ENCODE results near the gene LMAN1. TPM values are rescaled to one million over a fixed set of nuclear protein-coding genes. Genes with fewer than 3 reads are reported as not detected.
A peak's percentile ranks its signal among the peaks of the same experiment; 100 is the strongest.

LMAN1 gene
- total and polyA plus RNA-seq, 2 donors (not counting 3 experiments of a cell fraction or from before 2014, with no cell fraction given): 43.8 to 92.5 TPM

- FAIRE-seq: peak; percentile 87
- Histone ChIP-seq H3K27ac (ENCODE audit: insufficient read depth, low read depth, low read length) (no peak overlapping the region), H3K9me1 (replicated peaks; ENCODE audit: control insufficient read depth, extremely low read depth, insufficient read depth, low read length) (no peaks in the 10 kb centered on the region), H3K36me3 (ENCODE audit: control insufficient read depth in 2 of 2, extremely low read depth in 1 of 2, insufficient read depth in 2 of 2, low read length in 2 of 2) (no peaks in the 10 kb centered on the region), H4K20me1 (replicated peaks; ENCODE audit: control insufficient read depth, extremely low read depth, insufficient read depth, low read length) (no peaks in the 10 kb centered on the region), H3K9ac (replicated peaks; ENCODE audit: extremely low read depth, insufficient read depth, low read length) (no peak overlapping the region), H3K4me2 (ENCODE audit: insufficient read depth, low read length) (no peak overlapping the region), H3K79me2 (ENCODE audit: control insufficient read depth, insufficient read depth, low read length) (no peaks in the 10 kb centered on the region), H3K4me1 (ENCODE audit: control insufficient read depth, extremely low read depth, insufficient read depth, low read length) (no peaks in the 10 kb centered on the region), H3K4me3 (replicated peaks in 1 of 3; ENCODE audit: insufficient read depth in 1 of 3, low read depth in 1 of 3, low read length in 3 of 3) (no peak overlapping the region), H3K27me3 (ENCODE audit: control insufficient read depth in 2 of 2, insufficient read depth in 2 of 2, low read length in 2 of 2) (peaks cover 0 to 1% of the 10 kb centered on the region in 2 experiments), H3K9me3 (replicated peaks; ENCODE audit: control insufficient read depth, insufficient read depth, low read length) (no peaks in the 10 kb centered on the region), H2AFZ (ENCODE audit: low read depth, low read length) (no peak overlapping the region)
- TF ChIP-seq, protein P1, sequence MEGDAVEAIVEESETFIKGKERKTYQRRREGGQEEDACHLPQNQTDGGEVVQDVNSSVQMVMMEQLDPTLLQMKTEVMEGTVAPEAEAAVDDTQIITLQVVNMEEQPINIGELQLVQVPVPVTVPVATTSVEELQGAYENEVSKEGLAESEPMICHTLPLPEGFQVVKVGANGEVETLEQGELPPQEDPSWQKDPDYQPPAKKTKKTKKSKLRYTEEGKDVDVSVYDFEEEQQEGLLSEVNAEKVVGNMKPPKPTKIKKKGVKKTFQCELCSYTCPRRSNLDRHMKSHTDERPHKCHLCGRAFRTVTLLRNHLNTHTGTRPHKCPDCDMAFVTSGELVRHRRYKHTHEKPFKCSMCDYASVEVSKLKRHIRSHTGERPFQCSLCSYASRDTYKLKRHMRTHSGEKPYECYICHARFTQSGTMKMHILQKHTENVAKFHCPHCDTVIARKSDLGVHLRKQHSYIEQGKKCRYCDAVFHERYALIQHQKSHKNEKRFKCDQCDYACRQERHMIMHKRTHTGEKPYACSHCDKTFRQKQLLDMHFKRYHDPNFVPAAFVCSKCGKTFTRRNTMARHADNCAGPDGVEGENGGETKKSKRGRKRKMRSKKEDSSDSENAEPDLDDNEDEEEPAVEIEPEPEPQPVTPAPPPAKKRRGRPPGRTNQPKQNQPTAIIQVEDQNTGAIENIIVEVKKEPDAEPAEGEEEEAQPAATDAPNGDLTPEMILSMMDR (IDR thresholded peaks at IDR 0.05; ENCODE audit: extremely low read depth in 1 of 2, insufficient read depth in 1 of 2, low read depth in 1 of 2, low read length in 2 of 2): peak; percentile 84 to 92
- no peak for TF ChIP-seq MYC (IDR thresholded peaks at IDR 0.05; ENCODE audit: low read depth, low read length)
- POLR2A ChIA-PET: no interaction called here
- dilution Hi-C loops (cut with MboI; ENCODE audit: extremely low pct_ligation_motif_present, low sequenced_read_pairs) (no loop called here), intact Hi-C loops (cut with micrococcal nuclease) (loop anchor here (2.0 kb wide), 4 partner anchors 94 to 634 kb away; no protein-coding TSS in a partner anchor)
- peak; percentile 73 for DNase-seq (ENCODE audit: low read depth, low spot score)
- CTCF ChIA-PET: interaction anchor here (0.6 to 7.4 kb wide), 47 partner anchors 8 to 639 kb away, joined by 3 to 304 read pairs (median 5); partner anchors contain the start of genes CPLX4, LMAN1, RAX and SEC11C
- BruUV-seq (replicated peaks): no TSS peak
Measured at GRCh38 chr18:59402432-59403090, 43.5 kb upstream of the LMAN1 start.

DNA sequence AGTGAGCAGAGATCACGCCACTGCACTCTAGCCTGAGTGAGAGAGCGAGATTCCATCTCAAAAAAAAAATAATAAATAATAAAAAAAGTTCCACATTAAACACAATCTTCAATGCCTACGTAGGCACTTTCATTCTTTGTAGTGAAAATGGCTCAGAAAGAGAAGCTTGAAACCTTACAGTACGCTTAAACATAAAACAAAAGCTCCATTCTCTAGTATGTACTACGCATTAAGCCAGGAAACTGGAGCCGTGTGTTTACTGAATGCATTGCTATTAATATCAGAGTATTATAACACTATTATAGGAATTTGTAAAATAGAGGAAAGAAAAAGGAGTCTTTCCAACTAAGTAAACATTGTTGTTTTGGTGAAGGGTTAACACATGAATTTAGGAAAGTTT, 41.3 kb upstream of the LMAN1 start:
- H4K20me1 ChIP-seq (replicated peaks; ENCODE audit: control insufficient read depth, extremely low read depth, insufficient read depth, low read length): no peaks in the 10 kb centered on the region
- no peak for DNase-seq (ENCODE audit: low read depth, low spot score)
- intact Hi-C loops (cut with micrococcal nuclease): no loop called here
- POLR2A ChIA-PET: no interaction called here
- H2AFZ ChIP-seq (ENCODE audit: low read depth, low read length): no peak overlapping the region
- no peak for TF ChIP-seq FOS (IDR thresholded peaks at IDR 0.05; ENCODE audit: borderline replicate concordance, insufficient read depth, low read length)
- TF ChIP-seq EZH2 (IDR thresholded peaks at IDR 0.05; ENCODE audit: borderline replicate concordance, low read depth, low read length, severe bottlenecking): no peak
- TF ChIP-seq, protein P1 (IDR thresholded peaks at IDR 0.05; ENCODE audit: extremely low read depth in 1 of 2, insufficient read depth in 1 of 2, low read depth in 1 of 2, low read length in 2 of 2): no peak
- TF ChIP-seq POLR2A (IDR thresholded peaks at IDR 0.05; ENCODE audit: low read depth, low read length): no peak
- no peak for TF ChIP-seq GATA2 (IDR thresholded peaks at IDR 0.05; ENCODE audit: insufficient read depth, insufficient read length, low read depth, low read length)
- no peak for TF ChIP-seq MAX (IDR thresholded peaks at IDR 0.05; ENCODE audit: insufficient read depth, insufficient read length)
- TF ChIP-seq MYC (IDR thresholded peaks at IDR 0.05; ENCODE audit: low read depth, low read length): no peak
- TF ChIP-seq JUN (IDR thresholded peaks at IDR 0.05; ENCODE audit: borderline replicate concordance, insufficient read depth, insufficient read length, low read depth): no peak
- no peak for TF ChIP-seq POLR2AphosphoS5 (IDR thresholded peaks at IDR 0.05; ENCODE audit: insufficient read depth, low read depth, low read length)
- H3K9me3 ChIP-seq (replicated peaks; ENCODE audit: control insufficient read depth, insufficient read depth, low read length): no peaks in the 10 kb centered on the region
- H3K27me3 ChIP-seq (ENCODE audit: control insufficient read depth in 2 of 2, insufficient read depth in 2 of 2, low read length in 2 of 2): peaks cover 0 to 1% of the 10 kb centered on the region in 2 experiments
- H3K9me1 ChIP-seq (replicated peaks; ENCODE audit: control insufficient read depth, extremely low read depth, insufficient read depth, low read length): no peaks in the 10 kb centered on the region
- H3K79me2 ChIP-seq (ENCODE audit: control insufficient read depth, insufficient read depth, low read length): no peaks in the 10 kb centered on the region
- H3K9ac ChIP-seq (replicated peaks; ENCODE audit: extremely low read depth, insufficient read depth, low read length): no peak overlapping the region
- no peak overlapping the region for H3K27ac ChIP-seq (ENCODE audit: insufficient read depth, low read depth, low read length)
- no peak overlapping the region for H3K4me2 ChIP-seq (ENCODE audit: insufficient read depth, low read length)
- dilution Hi-C loops (cut with MboI; ENCODE audit: extremely low pct_ligation_motif_present, low sequenced_read_pairs): no loop called here
- CTCF ChIA-PET: interaction anchor here (6.8 to 7.4 kb wide), 2 partner anchors 90 to 151 kb away, joined by 244 to 304 read pairs; no protein-coding TSS in a partner anchor
- no peak overlapping the region for H3K4me3 ChIP-seq (replicated peaks in 1 of 3; ENCODE audit: insufficient read depth in 1 of 3, low read depth in 1 of 3, low read length in 3 of 3)
- FAIRE-seq: no peak
- no peaks in the 10 kb centered on the region for H3K4me1 ChIP-seq (ENCODE audit: control insufficient read depth, extremely low read depth, insufficient read depth, low read length)
- H3K36me3 ChIP-seq (ENCODE audit: control insufficient read depth in 2 of 2, extremely low read depth in 1 of 2, insufficient read depth in 2 of 2, low read length in 2 of 2): no peaks in the 10 kb centered on the region
- no TSS peak for BruUV-seq (replicated peaks)

Data from endothelial cell of umbilical vein (primary cell).